ENCODE measurements around the gene SF3B3. TPM values are rescaled to one million over a fixed set of nuclear protein-coding genes. Genes with fewer than 3 reads are reported as not detected.

SF3B3 gene
- total and polyA plus RNA-seq, 2 donors (not counting 1 experiment from before 2014, with no cell fraction given): 67.1 to 266 TPM

- H3K4me3 Mint-ChIP-seq: no peak overlapping the region
- Histone ChIP-seq H3K9ac (ENCODE audit: low read length) (no peak overlapping the region), H3K27me3 (replicated peaks in 1 of 4; ENCODE audit: control extremely low read depth in 1 of 4, control insufficient read depth in 3 of 4, insufficient read depth in 4 of 4, low read length in 3 of 4) (no peaks in the 10 kb centered on the region), H3K4me3 (ENCODE audit: control extremely low read depth in 1 of 5, extremely low read depth in 1 of 5, insufficient read depth in 1 of 5, low read depth in 2 of 5, low read length in 4 of 5) (no peak overlapping the region), H3K79me2 (ENCODE audit: control insufficient read depth, insufficient read depth, low read length) (peaks cover 75% of the 10 kb centered on the region), H3K27ac (ENCODE audit: low read length in 2 of 2) (no peak overlapping the region), H2AFZ (ENCODE audit: insufficient read depth, low read depth, low read length, poor library complexity, severe bottlenecking) (no peak overlapping the region), H3K9me3 (ENCODE audit: control extremely low read depth in 1 of 3, control insufficient read depth in 2 of 3, insufficient read depth in 1 of 3, low read length in 2 of 3) (no peaks in the 10 kb centered on the region), H3K4me2 (replicated peaks; ENCODE audit: low read depth, low read length, poor library complexity, severe bottlenecking) (no peak overlapping the region), H3K36me3 (replicated peaks in 1 of 2; ENCODE audit: control extremely low read depth in 1 of 2, control insufficient read depth in 1 of 2, extremely low read depth in 1 of 2, insufficient read depth in 2 of 2, low read length in 1 of 2) (peaks cover 24 to 85% of the 10 kb centered on the region in 2 experiments), H3K4me1 (ENCODE audit: control insufficient read depth in 2 of 2, insufficient read depth in 2 of 2, low read length in 2 of 2) (no peaks in the 10 kb centered on the region), H4K20me1 (ENCODE audit: control insufficient read depth, insufficient read depth, low read length, poor library complexity, severe bottlenecking) (peaks cover 76% of the 10 kb centered on the region)
- TF ChIP-seq EZH2 (IDR thresholded peaks at IDR 0.05; ENCODE audit: borderline replicate concordance, insufficient read depth, low read depth, low read length, poor library complexity, severe bottlenecking) (no peak), CTCF (IDR thresholded peaks at IDR 0.05) (no peak)
- POLR2A ChIA-PET: no interaction called here
- H3K27ac Mint-ChIP-seq: peak overlapping the region; percentile 37
- H3K27me3 Mint-ChIP-seq: no peaks in the 10 kb centered on the region
- no CpG with 5 or more reads among the region's 2 CpGs for WGBS (ENCODE audit: insufficient coverage)
- intact Hi-C loops (cut with micrococcal nuclease): no loop called here
- no peak for ATAC-seq (ENCODE audit: low read depth)
- H3K9me3 Mint-ChIP-seq (ENCODE audit: insufficient read depth): no peaks in the 10 kb centered on the region
- peaks cover 7% of the 10 kb centered on the region for H3K4me1 Mint-ChIP-seq
- CTCF ChIA-PET: no interaction called here
- DNase-seq: no peak
Observed at GRCh38 chr16:70534971-70535370, 11.4 kb downstream of the SF3B3 start.

GRCh38 chr16:70540994-70541393, 17.4 kb downstream of the SF3B3 start:
- Histone ChIP-seq H3K27me3 (replicated peaks in 1 of 4; ENCODE audit: control extremely low read depth in 1 of 4, control insufficient read depth in 3 of 4, insufficient read depth in 4 of 4, low read length in 3 of 4) (no peaks in the 10 kb centered on the region), H3K27ac (ENCODE audit: low read length in 2 of 2) (no peak overlapping the region), H3K36me3 (replicated peaks in 1 of 2; ENCODE audit: control extremely low read depth in 1 of 2, control insufficient read depth in 1 of 2, extremely low read depth in 1 of 2, insufficient read depth in 2 of 2, low read length in 1 of 2) (peaks cover 29 to 96% of the 10 kb centered on the region in 2 experiments), H3K9ac (ENCODE audit: low read length) (no peak overlapping the region), H3K79me2 (ENCODE audit: control insufficient read depth, insufficient read depth, low read length) (peaks cover 72% of the 10 kb centered on the region), H3K4me3 (ENCODE audit: control extremely low read depth in 1 of 5, extremely low read depth in 1 of 5, insufficient read depth in 1 of 5, low read depth in 2 of 5, low read length in 4 of 5) (no peak overlapping the region), H3K4me2 (replicated peaks; ENCODE audit: low read depth, low read length, poor library complexity, severe bottlenecking) (no peak overlapping the region), H4K20me1 (ENCODE audit: control insufficient read depth, insufficient read depth, low read length, poor library complexity, severe bottlenecking) (peaks cover 84% of the 10 kb centered on the region), H3K9me3 (ENCODE audit: control extremely low read depth in 1 of 3, control insufficient read depth in 2 of 3, insufficient read depth in 1 of 3, low read length in 2 of 3) (no peaks in the 10 kb centered on the region), H3K4me1 (ENCODE audit: control insufficient read depth in 2 of 2, insufficient read depth in 2 of 2, low read length in 2 of 2) (no peaks in the 10 kb centered on the region), H2AFZ (ENCODE audit: insufficient read depth, low read depth, low read length, poor library complexity, severe bottlenecking) (no peak overlapping the region)
- H3K27ac Mint-ChIP-seq: no peak overlapping the region
- no peak for DNase-seq
- ChIA-PET POLR2A (no interaction called here), CTCF (interaction anchor here (1.0 kb wide), 1 partner anchor 10 kb away, joined by 3 read pairs; no protein-coding TSS in a partner anchor)
- WGBS (ENCODE audit: insufficient coverage): no CpG with 5 or more reads among the region's 3 CpGs
- no peaks in the 10 kb centered on the region for H3K27me3 Mint-ChIP-seq
- H3K4me1 Mint-ChIP-seq: peaks cover 4% of the 10 kb centered on the region
- intact Hi-C loops (cut with micrococcal nuclease): no loop called here
- TF ChIP-seq CTCF (IDR thresholded peaks at IDR 0.05): no peak
- TF ChIP-seq EZH2 (IDR thresholded peaks at IDR 0.05; ENCODE audit: borderline replicate concordance, insufficient read depth, low read depth, low read length, poor library complexity, severe bottlenecking): no peak
- no peaks in the 10 kb centered on the region for H3K9me3 Mint-ChIP-seq (ENCODE audit: insufficient read depth)
- ATAC-seq (ENCODE audit: low read depth): no peak
- H3K4me3 Mint-ChIP-seq: no peak overlapping the region
